Small intestine (tissue), 7 donors: Measurements from ENCODE around the gene CERK. TPM values are rescaled to one million over a fixed set of nuclear protein-coding genes. Genes with fewer than 3 reads are reported as not detected.
A peak's percentile ranks its signal among the peaks of the same experiment; 100 is the strongest.

Experiments used
- DNase-seq, 2 donors: peaks; one replicate each; pipeline versions ENCODE4 v3.0.0 to v3.0.0-alpha.2; 2013
- FAIRE-seq: peaks from 2 replicates; lab custom pipeline; 2012; peaks lifted over from hg19 to GRCh38; lab: Jason Lieb, UNC
- H3K27ac ChIP-seq, 3 donors: one replicate each; pipeline ENCODE4 v1.5.1; 2013; ENCODE audit warnings: low read length in 2 of 3, mild to moderate bottlenecking in 2 of 3, control low read depth in 1 of 3, inconsistent platforms in 1 of 3, low read depth in 1 of 3, moderate library complexity in 1 of 3
- H3K27me3 ChIP-seq, 3 donors: one replicate each; pipeline ENCODE4 v1.6.1; 2013; ENCODE audit warnings: low read length in 3 of 3, inconsistent platforms in 1 of 3; ENCODE audit not compliant: control insufficient read depth in 3 of 3, insufficient read depth in 3 of 3
- H3K36me3 ChIP-seq, 3 donors: one replicate each; pipeline ENCODE4 v1.6.1; 2013; ENCODE audit warnings: low read length in 3 of 3, inconsistent platforms in 1 of 3, low read depth in 1 of 3, mild to moderate bottlenecking in 1 of 3, moderate library complexity in 1 of 3; ENCODE audit not compliant: control insufficient read depth in 3 of 3, insufficient read depth in 2 of 3
- H3K4me1 ChIP-seq, 3 donors: one replicate each; pipeline ENCODE4 v1.6.1; 2013; ENCODE audit warnings: low read length in 2 of 3, inconsistent platforms in 1 of 3, low read depth in 1 of 3, mild to moderate bottlenecking in 1 of 3, moderate library complexity in 1 of 3; ENCODE audit not compliant: control insufficient read depth in 3 of 3, insufficient read depth in 2 of 3
- H3K4me3 ChIP-seq, 3 donors: one replicate each; pipeline ENCODE4 v1.5.1; 2013; ENCODE audit warnings: low read length in 3 of 3, control low read depth in 1 of 3, inconsistent platforms in 1 of 3, low read depth in 1 of 3, mild to moderate bottlenecking in 1 of 3, moderate library complexity in 1 of 3
- H3K9me3 ChIP-seq, 2 donors: one replicate each; pipeline ENCODE4 v1.6.1; 2013; ENCODE audit warnings: low read depth in 1 of 2, low read length in 1 of 2; ENCODE audit not compliant: control insufficient read depth in 2 of 2, insufficient read depth in 1 of 2
- WGBS, 3 donors: extraction: QIAGEN DNeasy Blood & Tissue Kit; methylation state at CpG; one replicate each; pipeline ENCODE4 v1.1.7; 2013; 5-methylcytosine and 5-hydroxymethylcytosine counted together
- polyA plus RNA-seq, 4 donors: library from polyadenylated mRNA; stranded (reverse) in 3 of 4; unstranded in 1 of 4; fragments of 200-250 nt in 3 of 4; fragments of 120-200 nt in 1 of 4; gene quantifications; one replicate each; pipeline versions ENCODE4 v1.2.1 to v1.2.3, GENCODE V29; 2013
- donor health status: healthy with polysubstance abuse.
- donor health status: control.
- donor health status: control.
- donor health status: Bipolar disorder and iron deficiency.
- donor health status: healthy.

The CERK gene
- polyA plus RNA-seq, 4 donors: 43.7 to 84.7 (median 59.7) TPM

DNA sequence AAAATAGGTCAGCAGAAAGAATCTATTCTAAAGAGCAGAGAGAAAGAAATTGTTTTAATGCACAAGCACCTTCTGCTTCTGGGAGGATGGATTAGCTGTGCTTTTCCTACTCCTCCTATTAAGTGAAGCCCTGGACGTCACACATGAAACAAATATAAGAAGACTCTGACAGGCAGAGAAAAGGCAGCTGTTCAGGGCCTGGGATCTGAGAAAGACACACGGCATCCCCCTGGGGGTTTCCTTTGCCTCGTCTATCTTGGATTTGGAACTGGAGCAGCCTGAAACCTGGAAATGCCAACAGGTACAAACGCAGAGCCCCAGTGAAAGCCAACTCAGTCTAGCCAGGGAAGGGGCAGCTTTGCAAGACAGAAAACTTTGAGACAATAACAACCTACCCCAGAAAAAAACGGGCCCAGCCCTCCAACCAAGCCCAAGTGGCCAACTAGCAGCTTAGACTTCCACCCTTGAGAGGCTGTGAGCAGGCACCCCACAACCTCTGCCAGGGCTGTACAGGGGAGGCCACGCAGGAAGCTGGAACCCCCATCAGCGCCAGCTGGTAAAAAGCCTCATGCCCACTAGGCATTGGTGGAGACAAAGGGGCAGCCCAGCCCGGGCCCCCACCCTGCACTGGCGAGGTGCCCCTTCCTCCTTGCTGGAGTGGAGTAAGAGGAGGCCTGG lies 7.3 kb downstream of the CERK start:
- Histone ChIP-seq H3K27ac (peak overlapping the region; percentile 63 to 97 (median 80)), H3K27me3 (no peaks in the 10 kb centered on the region), H3K4me1 (peaks cover 14 to 52% (median 21%) of the 10 kb centered on the region in 3 donors), H3K9me3 (no peaks in the 10 kb centered on the region), H3K4me3 (peak overlapping the region in 1 of 3 donors; percentile 8), H3K36me3 (peaks cover 0 to 69% (median 0%) of the 10 kb centered on the region in 3 donors)
- DNase-seq (no peak), FAIRE-seq (no peak)
- WGBS, 3 donors: 24 to 56% (median 49%) methylated on average over 9 of the region's 9 CpGs

DNA sequence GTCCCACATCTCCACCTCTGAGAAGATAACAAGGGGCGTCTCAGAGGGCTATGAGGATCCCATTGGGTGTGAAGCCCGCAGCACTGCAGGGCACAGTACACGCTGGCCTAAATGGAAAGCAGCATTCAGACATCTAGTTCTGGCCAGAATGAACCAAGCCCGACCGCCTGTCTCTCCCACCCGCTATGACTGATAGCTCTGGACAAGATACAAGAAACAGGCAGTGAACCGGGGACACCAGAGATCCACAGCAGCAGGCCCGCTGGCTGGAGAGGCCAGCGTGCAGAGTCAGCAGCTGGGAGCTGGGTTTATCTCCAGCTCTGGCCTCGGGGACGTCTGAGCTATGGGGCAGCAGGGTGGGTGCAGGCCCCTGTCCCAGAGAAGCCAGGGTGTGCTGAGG lies 9.6 kb downstream of the CERK start:
- Histone ChIP-seq H3K27me3 (no peaks in the 10 kb centered on the region), H3K4me3 (no peak overlapping the region), H3K36me3 (peaks cover 0 to 79% (median 3%) of the 10 kb centered on the region in 3 donors), H3K27ac (peak overlapping the region in 2 of 3 donors; percentile 55 to 73), H3K9me3 (no peaks in the 10 kb centered on the region), H3K4me1 (peaks cover 14 to 32% (median 14%) of the 10 kb centered on the region in 3 donors)
- no peak for DNase-seq
- 50 to 70% (median 59%) methylated on average over 11 of the region's 11 CpGs for WGBS, 3 donors
- FAIRE-seq: no peak

DNA sequence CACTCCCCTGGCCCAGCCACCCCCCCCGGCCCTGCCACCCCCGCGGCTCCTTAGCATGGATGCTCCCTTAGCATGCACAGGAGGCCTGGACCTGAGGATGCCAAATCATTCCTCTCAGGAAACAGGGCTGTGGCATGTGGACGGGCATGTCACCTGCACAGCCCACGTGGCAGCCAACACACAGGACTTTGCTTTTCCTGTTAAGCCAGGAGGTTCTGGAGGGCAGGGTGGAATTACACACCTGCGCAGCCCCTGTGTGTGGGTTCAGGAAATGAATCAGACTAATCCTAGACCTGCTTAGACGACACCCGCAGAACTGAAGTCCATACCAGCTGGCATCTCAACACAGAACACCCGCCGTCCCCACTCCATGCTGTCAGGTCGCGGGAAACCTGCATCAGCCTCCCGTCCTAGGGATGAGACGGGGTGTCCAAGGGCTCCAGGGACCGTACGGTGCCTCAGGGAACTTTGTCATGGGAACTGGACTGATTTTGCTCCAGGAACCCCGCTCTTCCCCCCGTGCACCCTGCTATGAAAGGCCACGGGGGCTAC lies 10.2 kb downstream of the CERK start:
- FAIRE-seq (no peak), DNase-seq (peak in 1 of 2 donors; percentile 86)
- H3K9me3 ChIP-seq: no peaks in the 10 kb centered on the region
- peaks cover 0 to 80% (median 4%) of the 10 kb centered on the region in 3 donors for H3K36me3 ChIP-seq
- H3K4me1 ChIP-seq: peaks cover 14 to 32% (median 14%) of the 10 kb centered on the region in 3 donors
- no peaks in the 10 kb centered on the region for H3K27me3 ChIP-seq
- H3K4me3 ChIP-seq: no peak overlapping the region
- H3K27ac ChIP-seq: peak overlapping the region in 2 of 3 donors; percentile 55 to 73
- 32 to 68% (median 39%) methylated on average over 19 of the region's 19 CpGs for WGBS, 3 donors

DNA sequence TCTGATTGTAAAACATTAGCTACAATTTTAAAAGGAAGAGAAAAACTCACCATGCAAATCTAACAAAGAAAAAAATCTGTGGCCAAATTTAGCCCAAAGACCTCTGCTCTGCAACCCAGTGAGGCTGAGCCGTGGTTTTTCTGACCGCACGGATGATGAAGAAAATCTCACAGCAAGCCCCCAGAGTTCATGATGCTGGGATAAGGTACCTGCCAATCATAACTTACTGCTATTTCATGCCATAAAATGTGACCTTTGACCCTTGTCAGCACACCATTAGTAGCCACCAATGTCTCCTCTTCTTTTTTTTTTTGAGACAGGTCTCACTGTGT lies 11.1 kb downstream of the CERK start:
- H3K36me3 ChIP-seq: peaks cover 0 to 82% (median 6%) of the 10 kb centered on the region in 3 donors
- WGBS, 3 donors: 83% methylated on average over 3 of the region's 3 CpGs
- no peaks in the 10 kb centered on the region for H3K27me3 ChIP-seq
- no peak for DNase-seq
- no peak overlapping the region for H3K27ac ChIP-seq
- no peaks in the 10 kb centered on the region for H3K9me3 ChIP-seq
- FAIRE-seq: no peak
- H3K4me1 ChIP-seq: peaks cover 14 to 26% (median 14%) of the 10 kb centered on the region in 3 donors
- H3K4me3 ChIP-seq: no peak overlapping the region

DNA sequence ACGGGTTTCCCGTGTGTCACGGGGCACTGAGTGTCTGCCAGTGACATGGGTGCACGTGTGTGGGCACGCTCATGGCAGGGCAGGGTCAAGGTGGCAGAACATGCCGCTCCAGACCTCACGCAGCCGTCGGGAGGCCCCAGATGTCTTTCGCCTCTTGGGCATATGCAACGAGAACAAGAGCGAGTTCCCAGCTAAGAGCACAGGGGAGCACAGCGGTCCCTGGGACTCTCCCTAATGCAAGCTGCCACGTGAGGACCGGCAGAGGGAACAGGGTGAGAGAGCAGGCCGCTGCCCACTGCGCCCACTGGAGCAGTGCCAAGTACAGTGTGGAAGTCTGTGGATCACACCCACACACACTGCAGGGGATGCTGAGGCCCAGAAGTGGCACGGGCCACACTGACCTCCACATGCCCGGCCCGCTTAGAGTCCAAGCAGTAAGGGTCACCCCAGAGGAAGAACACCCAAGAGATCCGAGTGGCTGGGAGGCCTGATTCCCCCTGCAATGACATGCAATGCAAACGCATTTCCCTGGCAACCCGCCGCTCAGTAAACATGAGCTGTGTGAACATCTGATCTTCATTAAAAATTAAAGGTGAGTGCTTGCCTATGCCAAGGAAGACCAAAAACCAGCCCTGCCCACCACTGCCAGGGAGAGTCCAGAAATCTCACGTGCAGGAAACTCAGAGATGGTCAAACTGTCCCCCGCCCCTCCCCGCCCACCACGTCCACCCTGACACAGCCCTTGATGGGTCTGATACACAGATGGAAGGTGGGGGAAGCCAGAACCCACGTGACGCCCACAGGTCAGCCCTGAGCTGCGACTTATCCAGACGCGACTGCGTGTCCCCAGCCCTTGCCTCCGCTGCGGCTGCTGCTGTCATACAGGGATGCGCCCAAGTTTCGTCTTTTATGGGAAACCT lies 11.7 kb downstream of the CERK start:
- WGBS, 3 donors: 73 to 80% (median 75%) methylated on average over 38 of the region's 38 CpGs
- Histone ChIP-seq H3K27me3 (no peaks in the 10 kb centered on the region), H3K4me3 (no peak overlapping the region), H3K27ac (no peak overlapping the region), H3K36me3 (peaks cover 0 to 81% (median 6%) of the 10 kb centered on the region in 3 donors), H3K4me1 (peaks cover 12 to 19% (median 14%) of the 10 kb centered on the region in 3 donors), H3K9me3 (no peaks in the 10 kb centered on the region)
- DNase-seq (no peak), FAIRE-seq (no peak)

DNA sequence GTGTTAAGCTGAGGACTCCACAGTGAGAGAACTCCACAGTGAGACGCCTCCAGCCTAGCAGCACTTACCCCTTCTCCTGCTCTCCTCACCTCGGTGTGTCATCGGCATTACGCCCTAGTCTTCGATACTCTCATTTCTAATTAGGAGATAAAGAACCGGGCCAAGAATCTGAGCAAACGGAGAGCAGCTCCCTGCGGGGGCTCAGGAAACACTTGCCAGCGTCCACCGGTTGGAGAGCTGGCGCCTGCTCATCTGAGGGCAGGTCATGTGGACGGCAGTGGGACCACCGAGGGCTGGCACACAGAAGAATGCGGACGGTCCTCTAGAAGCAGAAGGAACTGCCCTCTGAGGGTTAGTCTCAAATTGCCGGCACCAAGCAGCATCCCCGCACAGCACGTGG lies 13.0 kb downstream of the CERK start:
- Histone ChIP-seq H3K27ac (no peak overlapping the region), H3K36me3 (peaks cover under 1 to 80% (median 6%) of the 10 kb centered on the region in 3 donors), H3K27me3 (no peaks in the 10 kb centered on the region), H3K4me1 (peaks cover 7 to 10% (median 10%) of the 10 kb centered on the region in 3 donors), H3K9me3 (no peaks in the 10 kb centered on the region), H3K4me3 (no peak overlapping the region)
- 89 to 94% (median 90%) methylated on average over 18 of the region's 18 CpGs for WGBS, 3 donors
- FAIRE-seq: no peak
- DNase-seq: no peak

DNA sequence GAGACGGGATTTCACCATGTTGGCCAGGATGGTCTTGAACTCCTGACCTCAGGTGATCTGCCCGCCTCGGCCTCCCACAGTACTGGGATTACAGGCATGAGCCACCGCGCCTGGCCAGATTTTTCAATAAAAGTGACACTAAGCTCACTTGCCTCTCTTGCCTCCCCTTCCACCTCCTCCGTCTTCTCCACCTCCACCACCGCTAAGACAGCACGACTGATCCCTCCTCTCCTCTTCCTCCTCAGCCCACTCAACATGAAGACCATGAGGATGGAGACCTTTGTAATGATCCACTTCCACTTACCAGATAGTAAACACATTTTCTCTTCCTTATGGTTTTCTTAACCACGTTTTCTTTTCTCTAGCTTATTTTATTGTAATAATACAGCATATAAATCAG lies 14.2 kb downstream of the CERK start:
- Histone ChIP-seq H3K27me3 (no peaks in the 10 kb centered on the region), H3K36me3 (peaks cover 7 to 83% (median 12%) of the 10 kb centered on the region in 3 donors)

DNA sequence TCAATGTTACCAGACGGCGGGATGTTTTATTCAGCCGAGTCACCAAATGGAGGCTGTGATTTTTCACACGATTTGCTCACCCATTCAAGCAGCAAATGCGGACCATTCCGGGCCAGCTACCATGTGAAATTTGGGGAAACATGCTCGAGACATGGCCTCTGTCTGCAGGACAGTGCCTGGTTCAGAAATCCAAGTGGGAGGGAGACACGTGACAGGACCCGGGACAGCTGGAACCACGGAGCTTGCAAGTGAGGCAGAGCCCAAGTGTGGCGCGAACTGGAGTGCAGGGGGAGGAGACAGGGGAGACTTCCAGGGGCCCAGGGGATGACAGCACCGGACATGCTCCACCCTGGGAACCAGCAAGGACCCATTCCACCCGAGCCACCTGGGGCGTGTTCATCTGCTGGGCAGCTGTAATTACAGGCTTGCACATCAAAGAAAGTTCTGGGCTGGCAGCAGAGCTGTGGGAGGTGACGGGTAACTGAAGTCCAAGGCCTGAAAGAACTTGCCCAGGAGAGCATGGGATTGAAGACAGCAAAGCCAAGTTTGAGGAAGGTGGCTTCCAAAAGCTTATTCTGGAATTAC lies 16.5 kb downstream of the CERK start:
- H3K27me3 ChIP-seq: no peaks in the 10 kb centered on the region
- H3K4me1 ChIP-seq: no peaks in the 10 kb centered on the region
- WGBS, 3 donors: 65 to 77% (median 69%) methylated on average over 16 of the region's 16 CpGs
- DNase-seq (no peak), FAIRE-seq (no peak)
- peaks cover 10 to 82% (median 22%) of the 10 kb centered on the region in 3 donors for H3K36me3 ChIP-seq
- H3K4me3 ChIP-seq: no peak overlapping the region
- H3K9me3 ChIP-seq: no peaks in the 10 kb centered on the region
- H3K27ac ChIP-seq: no peak overlapping the region

More for the DNA sequence above, 14.2 kb downstream of the CERK start:
- Histone ChIP-seq H3K4me1 (peaks cover 7 to 10% (median 10%) of the 10 kb centered on the region in 3 donors), H3K4me3 (no peak overlapping the region), H3K27ac (no peak overlapping the region), H3K9me3 (no peaks in the 10 kb centered on the region)
- WGBS, 3 donors: 90 to 93% (median 92%) methylated on average over 9 of the region's 9 CpGs
- no peak for DNase-seq
- no peak for FAIRE-seq
